Ureter (tissue), 1 donor: ENCODE results near the gene KIF26A. TPM values are rescaled to one million over a fixed set of nuclear protein-coding genes. Genes with fewer than 3 reads are reported as not detected.
A peak's percentile ranks its signal among the peaks of the same experiment; 100 is the strongest.

Experiments
- DNase-seq: peaks from one replicate; pipeline ENCODE4 v3.0.0-alpha.2; 2020; ENCODE audit warnings: low spot score
- total RNA-seq: library from RNA; stranded (reverse); gene quantifications from one replicate; pipeline ENCODE4 v1.2.4, GENCODE V29; 2023
- donor health status: DM: yes; HTN: yes; CAD: no.

KIF26A gene
- 6.1 TPM for total RNA-seq

- no peak for DNase-seq
Measured at GRCh38 chr14:104138098-104138717, at the start of gene KIF26A. Gene KIF26A (plus strand): TSS chr14:104138587. CDS start chr14:104138723, 136 bp downstream.

- DNase-seq, result no peak
Measured at GRCh38 chr14:104090071-104090748, 48.2 kb upstream of the KIF26A start.

DNA sequence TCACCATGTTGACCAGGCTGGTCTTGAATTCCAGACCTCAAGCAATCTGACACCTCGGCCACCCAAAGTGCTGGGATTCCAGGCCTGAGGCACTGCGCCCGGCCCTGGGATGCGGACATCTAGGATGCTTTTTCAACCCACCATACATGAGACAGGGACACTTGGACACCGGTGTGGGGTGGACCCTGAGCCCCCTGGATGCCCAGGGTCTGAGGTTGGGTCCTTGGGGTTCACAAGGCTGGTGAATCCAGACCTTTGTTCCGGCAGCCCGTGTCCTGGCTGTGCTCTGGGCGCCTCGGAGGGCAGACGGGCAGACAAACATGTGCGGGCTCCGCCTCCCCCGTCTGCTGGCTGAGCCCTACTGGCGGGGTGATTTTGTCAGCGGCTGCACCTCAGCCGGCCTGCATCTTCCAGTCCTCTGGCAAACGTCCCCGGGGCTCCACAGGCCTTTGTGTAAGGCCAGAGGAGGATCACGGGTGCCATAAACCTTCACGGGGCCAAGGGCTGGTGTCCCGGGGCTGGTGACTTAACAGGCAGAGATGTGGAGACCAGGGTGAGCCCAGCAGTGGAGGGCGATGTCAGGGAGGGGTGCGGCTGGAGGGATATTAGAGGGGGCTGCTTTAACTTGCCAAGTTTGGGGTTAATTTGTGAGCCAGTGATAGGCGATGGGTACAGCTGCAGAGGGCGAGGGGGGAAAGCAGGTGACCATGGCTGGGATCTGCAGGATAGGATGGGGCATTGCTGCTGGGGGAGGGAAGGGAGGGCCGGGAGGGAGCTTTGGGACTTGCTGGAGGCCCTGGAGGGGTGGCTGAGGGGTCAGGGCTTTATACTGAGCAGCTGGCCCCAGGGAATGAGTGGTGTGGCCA lies 47.1 kb upstream of the KIF26A start:
- peak; percentile 41 for DNase-seq

DNA sequence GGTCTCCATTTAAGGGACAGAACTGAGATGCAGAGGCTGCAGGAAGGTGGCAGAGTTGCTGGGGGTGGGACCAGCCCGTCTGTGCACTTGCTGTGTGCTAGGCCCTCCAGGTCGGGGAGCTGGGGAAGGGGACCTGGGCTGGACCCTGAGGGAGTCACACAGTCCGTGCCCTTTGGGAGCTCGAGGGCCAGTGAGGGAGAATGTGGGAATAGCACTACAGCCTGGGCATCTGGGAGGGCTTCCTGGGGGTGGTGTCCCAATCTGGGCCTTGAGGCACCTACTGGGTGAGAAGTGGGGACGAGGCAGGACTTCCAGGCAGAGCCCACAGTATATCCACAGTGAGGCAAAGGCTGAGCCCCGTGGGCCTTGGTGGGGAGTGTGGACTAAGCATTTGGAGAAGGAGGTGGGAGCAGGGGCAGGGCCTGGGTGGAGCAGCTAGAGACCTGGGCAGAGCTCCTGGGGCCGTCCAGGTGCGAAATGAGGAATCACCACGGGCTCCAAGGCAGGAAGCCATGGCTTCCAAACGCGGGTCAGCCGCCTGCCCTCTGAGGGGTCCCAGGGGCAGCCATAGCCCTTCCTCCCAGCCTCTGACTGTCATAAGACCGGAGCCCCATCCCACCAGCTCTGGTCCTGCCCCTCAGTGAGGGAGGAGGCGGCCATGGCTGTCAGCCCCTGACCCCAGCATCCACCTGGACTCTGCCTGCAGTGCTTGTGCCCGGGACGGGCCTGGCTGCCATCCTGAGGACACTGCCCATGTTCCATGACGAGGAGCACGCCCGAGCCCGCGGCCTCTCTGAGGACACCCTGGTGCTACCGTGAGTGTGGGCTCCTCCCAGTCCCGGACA lies 46.2 kb upstream of the KIF26A start:
- DNase-seq, result no peak

- DNase-seq, result no peak
Measured at GRCh38 chr14:104092931-104093365, 45.4 kb upstream of the KIF26A start.

GRCh38 chr14:104093366-104094055 lies 44.9 kb upstream of the KIF26A start:
- no peak for DNase-seq

DNA sequence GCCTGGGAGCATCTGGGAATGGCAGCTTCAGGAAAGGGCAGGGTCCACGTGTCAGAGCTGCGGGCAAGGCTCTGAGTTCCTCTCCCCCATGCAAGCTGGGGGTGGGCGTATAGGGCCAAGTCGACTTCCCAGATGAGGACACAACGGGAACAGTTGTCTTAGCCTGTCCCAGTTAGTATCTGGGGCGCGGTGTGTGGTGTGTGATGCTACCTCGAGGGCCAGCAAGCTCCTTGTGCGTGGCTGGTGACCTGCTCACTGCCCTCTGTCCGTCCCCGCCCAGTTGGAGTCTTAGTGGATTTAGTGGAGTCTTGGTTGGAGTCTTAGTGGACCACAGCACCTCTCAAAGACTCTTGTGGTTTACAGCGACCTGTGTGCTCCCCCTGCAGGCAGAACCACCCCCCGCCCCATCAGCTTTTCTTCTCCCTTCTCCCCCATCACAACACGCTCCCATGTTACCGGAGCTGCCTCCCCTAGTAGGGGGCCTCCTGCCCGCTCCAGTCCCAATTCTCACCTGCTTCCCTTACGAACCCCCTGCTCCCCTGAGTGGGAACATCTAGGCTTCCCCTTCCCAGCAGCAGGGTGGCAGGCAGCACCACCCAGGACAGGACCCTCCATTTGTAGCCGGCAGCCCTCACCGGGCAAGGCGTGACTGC lies 44.2 kb upstream of the KIF26A start:
- no peak for DNase-seq

DNA sequence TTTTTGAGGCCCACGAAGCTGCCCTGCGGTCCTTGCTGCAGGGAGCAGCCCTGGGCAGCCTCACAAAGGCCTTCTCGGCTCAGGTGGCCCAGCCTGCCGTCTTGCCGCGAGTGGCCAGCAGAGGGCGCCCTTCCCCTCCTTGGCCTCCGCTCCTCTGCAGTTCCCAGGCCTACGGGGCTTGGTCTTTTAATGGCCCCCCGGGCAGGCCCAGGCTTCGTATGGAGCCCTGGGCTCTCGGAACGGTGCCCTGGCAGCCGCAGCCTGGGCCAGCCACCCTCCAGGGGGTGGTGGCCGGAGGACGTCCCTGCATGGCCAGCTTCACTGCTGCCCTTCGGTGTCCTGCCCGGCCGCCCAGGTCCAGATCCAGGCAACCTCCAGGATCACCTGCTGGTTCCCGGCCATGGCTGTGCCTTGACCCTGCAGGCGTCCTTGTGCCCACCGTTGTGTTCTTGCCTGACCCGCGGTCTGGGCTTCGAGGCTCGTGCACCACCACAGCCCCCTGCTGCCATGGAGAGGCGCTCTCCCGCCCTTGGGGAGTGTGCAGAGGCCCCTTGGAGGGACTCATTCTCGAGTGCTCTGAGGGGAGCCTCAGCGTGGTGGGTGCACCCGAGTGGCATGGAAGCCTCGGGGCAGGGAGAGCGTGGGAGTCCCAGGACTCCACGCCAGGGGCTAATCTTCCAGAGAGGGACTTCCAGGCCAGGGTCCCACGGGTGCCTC lies 43.5 kb upstream of the KIF26A start:
- no peak for DNase-seq

GRCh38 chr14:104095426-104096310 lies 42.7 kb upstream of the KIF26A start:
- DNase-seq, result no peak

GRCh38 chr14:104096318-104096717 lies 42.1 kb upstream of the KIF26A start:
- no peak for DNase-seq

GRCh38 chr14:104096751-104097700 lies 41.4 kb upstream of the KIF26A start:
- no peak for DNase-seq

- DNase-seq, result no peak
Measured at GRCh38 chr14:104098272-104099095, 39.9 kb upstream of the KIF26A start.

- no peak for DNase-seq
Measured at GRCh38 chr14:104099096-104100041, 39.0 kb upstream of the KIF26A start.

DNA sequence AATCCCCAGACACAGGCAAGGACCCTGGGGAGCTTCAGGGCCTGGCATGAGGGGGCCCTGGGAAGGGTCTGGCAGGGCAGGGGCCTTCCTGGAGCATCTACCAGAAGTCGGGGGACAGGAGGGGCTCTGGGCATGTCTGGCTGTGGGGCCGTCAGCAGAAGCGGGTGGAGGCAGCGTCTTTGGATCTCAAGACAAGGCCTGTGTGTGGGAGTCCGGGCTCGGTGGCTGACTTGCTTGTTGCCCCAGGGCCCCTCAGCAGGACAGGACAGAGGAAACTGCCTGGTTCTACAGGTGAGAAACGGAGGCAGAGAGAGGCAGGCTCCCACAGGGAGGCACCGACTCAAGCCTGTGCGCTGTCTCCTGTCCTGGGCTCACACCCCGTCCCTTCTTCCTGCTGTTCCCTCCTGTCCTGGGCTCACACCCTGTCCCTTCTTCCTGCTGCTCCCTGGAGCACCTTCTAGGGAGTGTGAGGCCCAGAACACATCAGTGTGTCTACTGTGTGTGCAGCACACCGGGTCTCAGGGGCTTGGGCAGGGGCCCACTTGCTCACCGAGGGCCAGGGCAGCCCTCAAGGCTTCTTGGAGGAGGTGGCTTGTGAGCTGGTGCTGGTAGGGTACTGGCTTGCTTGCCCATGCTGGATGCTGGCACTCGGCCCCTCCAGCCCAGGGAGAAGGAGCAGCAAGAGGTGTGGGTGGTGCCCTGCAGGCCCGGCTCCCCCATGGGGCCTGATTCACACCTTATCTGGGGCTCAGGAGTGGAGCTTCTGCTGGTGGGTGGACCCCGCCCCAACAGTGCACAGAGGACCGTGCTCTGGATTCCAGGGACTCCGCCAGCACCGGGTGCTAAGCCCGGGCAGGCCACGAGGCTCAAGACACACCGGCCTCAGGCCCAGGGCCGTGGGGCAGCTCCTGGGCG lies 38.0 kb upstream of the KIF26A start:
- DNase-seq, result no peak
